ENCODE measurements around the gene TPCN1.
A peak's percentile ranks its signal among the peaks of the same experiment; 100 is the strongest.

Gene TPCN1

DNA sequence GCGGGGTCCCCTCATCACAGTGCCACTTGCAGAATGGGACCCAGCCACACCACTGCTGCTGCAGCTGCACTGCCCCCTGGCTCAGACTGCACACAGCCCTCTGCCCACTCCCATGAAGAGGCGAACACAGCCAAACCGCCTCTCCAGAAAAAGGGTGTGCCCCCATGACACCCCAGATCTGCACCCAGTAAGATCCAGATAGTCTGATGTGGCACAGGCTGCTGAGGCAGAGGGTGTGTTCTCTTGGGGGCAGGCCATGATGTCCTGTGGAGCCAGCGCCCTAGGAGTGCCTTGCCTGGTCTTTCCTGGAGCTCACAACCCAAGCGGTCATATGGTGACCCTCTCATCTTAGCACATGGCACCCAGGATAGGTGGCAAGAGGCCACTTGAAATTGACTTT is 69.2 kb downstream of the TPCN1 start:
- DNase-seq, result no peak

DNA sequence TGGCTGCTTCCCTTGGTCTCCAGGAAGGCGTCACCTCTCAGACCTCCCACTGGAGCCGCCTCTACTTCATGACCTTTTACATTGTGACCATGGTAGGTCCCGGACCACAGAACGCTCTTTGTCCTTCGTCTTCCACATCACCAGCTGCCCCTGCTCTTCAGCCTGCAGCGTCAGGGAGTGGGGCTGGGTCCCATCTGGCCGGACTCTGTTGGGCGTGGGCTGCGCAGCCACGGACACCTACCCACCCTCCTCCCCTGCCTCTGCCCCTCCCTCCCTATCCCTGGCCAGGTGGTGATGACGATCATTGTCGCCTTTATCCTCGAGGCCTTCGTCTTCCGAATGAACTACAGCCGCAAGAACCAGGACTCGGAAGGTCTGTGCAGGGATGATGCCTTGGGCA is 70.3 kb downstream of the TPCN1 start:
- DNase-seq, result no peak

DNA sequence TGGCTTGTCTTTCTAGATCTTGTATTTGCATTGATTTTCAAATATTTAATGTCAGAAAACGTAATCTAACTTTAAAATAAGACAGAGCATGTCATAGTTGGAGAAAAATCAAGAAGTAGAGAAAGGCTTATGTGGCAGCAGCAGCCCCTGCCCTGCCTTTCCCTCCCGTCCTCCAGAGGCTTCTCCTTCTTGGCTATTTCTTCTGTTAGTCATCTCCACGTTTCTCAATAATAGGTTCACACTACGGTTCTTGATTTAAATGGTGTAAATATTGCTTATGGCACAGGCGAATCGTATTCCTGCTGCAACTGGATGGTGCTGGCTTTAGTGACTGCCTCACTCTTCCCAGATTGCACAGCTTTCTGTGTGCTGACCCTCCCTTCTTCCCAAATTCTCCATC is 70.8 kb downstream of the TPCN1 start:
- no peak for DNase-seq

DNA sequence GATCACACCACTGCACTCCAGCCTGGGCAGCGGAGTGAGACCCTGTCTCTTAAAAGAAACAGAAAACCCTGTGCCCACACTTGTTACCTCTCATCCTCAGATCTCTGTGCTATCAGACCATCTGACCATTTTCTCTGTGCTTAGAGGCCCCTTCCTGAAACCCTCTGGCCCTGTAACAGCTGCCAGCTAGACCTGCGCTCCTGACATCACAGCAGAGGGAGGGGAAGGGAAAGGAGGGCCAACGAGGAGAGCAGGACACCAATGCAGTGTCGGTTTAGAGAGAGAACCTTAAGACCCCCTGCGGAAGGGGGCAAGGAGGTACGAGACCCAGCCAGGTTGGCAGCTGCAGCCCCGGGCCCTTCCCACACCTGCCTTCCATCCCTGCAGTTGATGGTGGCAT is 71.3 kb downstream of the TPCN1 start:
- no peak for DNase-seq

DNA sequence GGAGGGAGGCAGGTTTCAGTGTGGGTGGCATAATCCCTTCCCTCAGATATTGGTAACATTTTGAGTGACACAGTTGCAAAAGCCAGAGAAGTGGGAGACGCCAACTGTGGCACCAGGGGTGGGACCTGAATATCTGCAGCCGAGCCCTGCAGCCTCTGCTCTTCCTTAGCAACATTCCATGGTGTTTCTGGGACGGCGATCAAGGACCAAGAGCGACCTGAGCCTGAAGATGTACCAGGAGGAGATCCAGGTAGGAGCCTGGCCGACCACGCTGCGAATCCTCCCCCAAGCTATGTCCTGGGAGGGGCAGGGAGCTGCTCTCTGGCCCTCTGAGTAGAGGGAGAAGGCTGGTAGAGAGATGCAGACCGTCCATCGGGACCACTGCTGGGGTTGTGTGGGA is 71.8 kb downstream of the TPCN1 start:
- no peak for DNase-seq

DNA sequence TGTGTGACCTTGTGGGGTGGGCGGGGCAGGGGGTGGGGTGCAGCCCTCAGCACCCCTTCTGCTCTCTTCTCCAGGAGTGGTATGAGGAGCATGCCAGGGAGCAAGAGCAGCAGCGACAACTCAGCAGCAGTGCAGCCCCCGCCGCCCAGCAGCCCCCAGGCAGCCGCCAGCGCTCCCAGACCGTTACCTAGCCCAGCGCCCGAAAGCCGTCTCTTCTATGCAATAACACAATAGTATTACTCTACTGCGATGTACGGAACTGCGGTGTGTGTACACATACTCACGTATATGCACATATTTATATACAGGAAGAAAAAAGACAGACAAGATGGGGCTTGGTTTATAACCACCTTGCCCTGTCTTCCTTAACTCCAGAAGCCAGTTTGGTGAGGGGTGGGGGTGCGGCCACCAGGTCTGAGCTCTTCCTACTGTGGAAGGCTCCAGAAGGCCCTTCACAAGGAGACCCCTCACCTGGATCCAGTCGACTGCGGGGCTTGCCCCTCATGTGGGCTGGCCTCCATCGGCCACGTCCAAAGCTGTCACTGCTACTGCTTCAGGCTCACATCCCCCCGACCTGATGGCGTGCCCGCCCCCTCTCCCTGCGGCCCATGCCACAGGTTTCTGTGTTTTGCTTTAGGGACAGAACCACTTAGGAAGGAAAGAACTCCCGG is 74.8 kb downstream of the TPCN1 start:
- no peak for DNase-seq

DNA sequence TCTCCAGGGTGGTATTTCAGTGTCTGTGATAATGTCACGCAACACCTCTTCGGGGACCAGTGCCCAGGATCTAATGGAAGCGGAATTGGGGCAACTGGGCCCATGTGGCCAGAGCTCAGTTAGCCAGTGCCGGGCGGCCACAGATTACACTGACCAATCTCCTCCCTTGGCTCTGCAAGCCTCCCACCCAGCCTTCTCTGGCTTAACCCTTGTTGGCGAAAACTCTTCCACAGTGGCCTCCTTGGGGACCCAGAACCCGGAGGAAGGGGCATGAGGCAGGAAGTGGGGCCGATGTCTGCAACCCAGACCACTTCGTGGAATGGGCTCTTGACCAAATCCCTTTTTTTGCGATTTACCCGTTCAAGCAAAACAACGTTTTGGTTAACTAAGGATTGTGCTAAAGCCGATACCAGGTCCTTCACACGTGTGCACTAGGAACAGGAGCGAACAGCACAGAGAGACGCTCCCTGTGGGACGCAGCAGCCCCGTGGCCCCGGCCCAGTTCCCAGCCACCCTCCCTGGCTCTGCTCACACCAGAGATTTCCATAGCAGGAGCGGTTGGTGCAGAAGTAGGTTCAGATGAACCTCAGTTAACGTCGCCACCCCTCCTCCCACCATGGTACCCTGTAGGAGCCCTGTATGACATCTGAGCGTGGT is 75.4 kb downstream of the TPCN1 start:
- no peak for DNase-seq

DNA sequence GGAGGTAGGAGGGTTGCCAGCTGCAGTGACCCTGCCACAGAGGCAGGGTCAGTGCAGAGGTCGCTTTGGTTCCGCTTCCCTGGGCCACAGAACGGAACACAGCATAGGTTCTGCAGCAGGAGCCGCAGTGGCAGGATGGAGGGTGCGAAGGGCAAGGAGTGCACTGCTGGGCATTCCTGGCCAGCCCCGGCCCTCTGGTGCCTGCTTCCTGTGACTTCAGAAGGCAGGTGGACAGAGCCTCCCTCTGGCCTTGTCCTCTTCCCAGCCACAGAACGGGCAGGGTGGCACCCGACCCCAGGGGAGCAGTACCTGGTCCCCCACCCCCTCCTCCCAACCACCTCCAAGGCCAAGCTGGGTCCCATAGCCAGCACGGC is 75.9 kb downstream of the TPCN1 start:
- DNase-seq, result no peak

DNA sequence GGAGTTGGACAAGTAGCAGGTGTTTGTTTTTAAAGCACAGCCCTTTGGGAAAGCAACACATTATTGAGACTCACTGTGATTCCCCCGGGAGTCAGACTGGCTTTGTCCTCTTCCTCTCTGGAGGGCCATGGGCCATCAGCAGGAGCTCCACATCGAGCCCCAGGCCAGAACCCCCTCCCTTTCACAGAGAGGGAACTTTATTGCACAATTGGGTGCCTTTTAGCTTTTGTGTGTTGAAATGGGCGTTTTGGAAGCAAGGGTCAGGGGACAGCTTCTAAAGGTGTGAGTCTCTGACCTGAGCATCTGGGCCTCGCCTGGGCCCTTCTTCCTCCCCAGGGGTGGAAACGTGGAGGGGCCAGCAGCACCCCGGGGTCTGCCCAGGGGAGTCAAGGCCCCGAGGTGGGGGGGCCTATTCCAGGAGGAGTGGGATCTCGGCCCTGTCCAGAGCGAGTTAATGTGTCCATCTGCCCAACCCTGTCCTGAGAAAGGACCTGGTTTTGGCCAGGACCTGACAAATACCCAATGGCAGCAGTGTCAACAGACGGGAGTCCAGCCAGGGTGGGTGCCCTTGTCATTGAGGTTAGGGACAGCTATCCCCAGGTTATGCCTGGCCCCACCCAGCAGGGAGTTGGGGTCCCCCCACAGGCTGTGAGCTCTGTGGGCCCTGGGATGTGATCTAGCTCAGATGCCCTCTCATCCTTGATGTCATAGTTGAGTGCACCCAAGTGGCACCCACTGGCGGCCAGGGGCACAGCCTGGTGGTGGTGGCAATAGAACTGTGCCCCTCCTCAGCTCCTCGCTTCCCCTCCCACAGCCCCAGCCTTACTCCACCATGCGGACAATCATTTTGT is 76.6 kb downstream of the TPCN1 start:
- no peak for DNase-seq

DNA sequence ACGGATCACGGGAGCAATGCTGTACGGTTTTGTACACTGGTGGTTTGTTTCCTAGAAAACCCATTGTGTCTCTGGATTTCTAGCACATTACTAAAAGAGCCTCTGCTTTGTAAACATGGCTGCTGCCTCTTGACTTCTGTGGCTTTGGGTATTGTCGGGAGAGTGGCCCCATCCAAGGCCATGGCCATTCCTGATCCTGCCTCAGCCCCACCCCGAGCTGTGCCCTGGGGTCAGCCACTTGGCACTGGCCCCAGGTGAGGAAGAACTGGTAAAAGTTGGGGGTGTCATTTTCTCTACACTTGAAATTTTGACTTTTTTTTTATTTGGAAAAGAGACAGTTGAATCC is 77.2 kb downstream of the TPCN1 start:
- DNase-seq, result no peak

DNA sequence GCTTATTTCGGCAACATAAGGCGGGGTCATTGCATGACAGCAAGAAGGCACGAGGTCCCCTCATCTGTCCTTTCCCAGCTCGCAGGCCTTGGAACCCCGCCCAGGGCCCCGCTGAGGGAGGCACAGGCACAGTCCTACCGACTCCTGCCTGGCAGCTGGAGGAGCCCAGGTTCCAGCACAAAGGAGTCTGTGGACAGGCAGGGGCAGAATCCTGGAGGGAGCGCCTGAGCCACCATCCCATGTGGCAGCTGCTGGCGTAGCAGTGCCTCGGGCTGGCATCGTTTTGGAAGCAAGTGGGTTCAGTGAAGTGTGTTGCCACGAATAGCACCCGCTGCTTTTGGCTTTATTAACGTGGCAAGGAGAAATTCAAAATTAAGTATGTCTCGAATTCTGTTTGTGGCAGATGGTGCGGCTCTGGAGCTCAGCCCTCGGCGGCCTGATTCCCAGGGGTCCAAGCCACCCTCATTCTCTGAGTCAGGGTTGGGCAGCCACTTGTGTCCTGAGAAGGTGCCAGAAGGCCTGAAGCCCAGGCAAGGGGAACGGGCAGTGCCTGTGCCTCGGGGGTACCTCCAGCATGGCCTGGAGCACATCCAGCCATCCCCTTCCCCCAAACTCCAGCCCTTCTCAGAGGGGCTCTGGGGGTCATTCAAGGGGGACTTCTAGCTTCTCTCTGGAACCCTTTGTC is 77.7 kb downstream of the TPCN1 start:
- DNase-seq, result no peak

DNA sequence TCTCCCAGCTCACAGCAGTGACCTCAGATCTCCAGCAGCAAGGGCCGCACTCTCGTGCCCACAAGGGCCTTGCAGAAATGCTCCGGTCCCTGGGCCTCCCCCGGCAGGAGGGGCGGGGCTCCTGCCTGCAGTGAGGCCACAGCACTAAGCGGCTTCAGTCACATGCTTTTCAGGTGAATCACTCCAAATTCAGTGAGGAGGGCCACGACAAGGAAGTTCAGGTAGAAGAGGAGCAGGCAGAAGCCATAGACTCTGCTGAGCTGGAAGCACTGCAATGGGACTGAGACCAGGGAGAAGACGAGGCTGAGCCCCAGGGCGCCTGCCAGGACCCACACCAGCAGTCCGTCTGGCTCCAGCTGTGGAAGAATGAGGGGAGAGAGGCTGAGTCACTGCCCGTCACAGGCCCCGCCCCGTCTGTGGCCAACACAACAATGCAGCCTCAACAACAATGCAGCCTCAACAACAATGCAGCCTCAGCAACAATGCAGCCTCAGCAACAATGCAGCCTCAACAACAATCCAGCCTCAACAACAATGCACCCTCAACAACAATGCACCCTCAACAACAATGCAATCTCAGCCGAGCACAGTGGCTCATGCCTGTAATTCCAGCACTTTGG is 78.5 kb downstream of the TPCN1 start:
- DNase-seq, result no peak

DNA sequence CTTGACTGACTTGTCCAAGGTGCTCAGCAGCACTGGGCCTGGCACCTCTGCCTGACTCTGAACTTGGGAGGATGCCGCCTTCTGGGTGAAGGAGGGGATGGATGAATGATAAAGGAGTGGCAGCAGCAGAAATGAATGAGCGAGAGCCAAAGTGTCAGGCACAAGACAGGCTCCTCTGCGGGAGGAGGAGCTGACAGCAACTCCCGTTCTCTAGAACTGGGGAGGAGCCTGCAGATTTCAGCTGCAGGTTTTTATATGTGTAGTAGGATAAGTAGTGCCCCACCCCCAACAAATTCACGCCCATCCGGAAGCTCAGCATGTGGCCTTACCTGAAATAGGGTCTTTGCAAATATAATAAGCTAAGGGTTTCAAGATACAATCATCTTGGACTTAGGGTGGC is 80.5 kb downstream of the TPCN1 start:
- DNase-seq, result no peak

DNA sequence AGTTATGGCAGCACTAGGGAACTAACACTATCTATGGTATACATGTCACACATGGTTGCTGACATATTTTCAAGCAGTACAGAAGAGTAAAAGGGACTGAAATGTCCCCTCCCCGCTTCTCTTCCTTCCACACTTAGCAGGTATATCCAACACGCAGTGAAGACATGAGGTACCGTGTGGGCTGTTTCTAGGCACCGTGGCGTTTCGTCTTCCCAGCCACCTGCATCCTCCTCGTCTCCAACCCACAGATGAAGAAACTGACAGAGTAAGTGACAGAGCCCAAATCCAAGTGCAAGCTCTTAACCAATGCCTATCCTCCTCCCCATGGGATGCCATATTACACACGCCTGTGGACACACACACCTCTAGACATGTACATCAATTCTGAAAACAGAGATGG is 81.2 kb downstream of the TPCN1 start:
- DNase-seq, result no peak

DNA sequence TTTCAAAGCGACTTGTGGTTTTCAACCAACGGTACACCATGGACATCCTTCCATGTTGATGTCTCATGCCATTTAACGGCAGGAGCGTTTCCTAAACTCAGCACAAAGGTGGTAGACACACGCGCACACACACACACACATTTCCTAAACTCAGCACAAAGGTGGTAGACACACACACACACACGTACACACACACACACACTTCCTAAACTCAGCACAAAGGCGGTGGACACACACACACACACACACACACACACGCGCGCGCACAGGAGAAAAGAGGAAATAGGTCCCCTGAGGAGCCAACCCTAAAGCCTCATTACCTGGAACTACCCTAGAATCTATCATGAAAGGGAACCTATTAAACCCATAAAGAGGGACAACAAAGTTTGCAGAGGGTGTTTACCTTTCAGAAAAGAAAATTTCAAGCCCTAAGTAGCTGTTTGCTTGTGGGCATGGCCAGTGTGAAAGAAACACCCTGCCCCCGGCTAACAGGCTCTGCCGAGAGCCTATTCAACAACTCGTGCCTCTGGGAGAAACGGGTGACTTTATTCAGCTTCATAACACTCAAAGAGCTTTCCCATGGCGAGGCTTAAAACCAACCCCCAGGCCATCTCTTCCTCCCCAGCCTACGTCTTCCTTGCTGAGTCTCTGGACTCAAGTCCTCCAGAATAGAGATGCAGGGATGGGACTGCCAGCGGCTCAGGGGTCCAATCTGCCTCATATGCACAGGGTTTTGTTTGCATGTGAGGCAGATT is 81.8 kb downstream of the TPCN1 start:
- peak; percentile 20 for DNase-seq

DNA sequence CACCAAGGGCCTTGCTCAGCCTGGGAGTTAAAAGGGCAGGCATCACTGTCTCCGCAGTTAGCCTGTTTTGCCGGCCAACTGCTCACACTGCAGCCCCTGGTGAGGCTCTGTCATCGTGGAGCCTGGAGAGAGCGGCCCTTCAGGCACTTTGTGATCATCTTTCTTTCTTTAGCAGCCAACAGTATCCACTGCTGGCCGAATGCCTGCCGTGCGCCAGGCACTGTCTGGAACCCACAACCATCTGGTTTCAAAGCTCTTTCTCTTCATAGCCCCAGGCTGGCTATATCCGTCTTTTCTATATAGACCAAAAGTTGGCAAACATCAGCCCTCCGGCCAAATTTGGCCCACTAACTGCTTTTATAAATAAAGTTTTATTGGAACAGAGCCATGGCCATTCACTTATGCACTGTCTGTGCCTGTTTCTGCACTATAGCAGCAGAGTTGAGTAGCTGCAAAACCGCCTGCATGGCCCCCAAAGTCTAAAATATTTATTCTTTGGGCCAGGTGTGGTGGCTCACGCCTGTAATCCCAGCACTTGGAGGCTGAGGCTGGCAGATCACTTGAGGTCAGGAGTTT is 84.1 kb downstream of the TPCN1 start:
- no peak for DNase-seq

DNA sequence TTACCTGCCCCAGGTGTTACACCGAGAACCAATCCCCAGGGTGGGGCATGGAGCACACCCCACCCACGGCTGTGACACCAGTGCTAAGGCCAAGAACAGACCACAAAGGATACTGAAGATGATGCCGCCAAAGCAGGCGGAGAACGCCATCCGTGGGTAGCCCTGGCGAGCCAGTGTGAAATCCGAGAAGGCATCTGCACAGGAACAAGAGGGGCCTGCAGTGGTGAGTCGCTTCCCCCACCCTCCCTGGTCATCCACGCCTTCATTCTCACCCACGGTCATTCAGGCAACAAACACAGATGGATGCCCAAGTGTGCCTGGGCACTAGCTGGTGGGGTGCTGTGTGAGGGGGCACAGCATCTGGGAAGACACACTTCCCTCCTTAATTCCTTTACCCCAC is 85.1 kb downstream of the TPCN1 start:
- DNase-seq, result no peak

DNA sequence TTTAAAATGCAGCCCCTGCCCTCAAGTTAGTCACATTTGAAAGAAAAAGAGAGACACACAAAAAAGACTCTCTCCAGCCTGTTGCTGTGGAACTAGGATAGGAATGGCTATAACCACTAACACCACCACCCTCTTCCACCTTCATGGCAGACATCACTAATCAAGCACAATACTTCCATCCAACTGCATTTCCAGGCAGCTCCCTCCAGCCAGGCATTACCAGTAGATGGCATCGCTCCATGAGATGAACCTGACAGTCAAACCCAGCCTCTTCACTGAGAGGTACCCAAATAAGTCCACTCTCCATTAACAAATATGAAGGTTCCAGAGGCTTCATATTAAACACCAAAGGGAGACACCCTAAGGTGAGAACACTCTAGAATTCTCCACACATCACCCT is 89.2 kb downstream of the TPCN1 start:
- no peak for DNase-seq

DNA sequence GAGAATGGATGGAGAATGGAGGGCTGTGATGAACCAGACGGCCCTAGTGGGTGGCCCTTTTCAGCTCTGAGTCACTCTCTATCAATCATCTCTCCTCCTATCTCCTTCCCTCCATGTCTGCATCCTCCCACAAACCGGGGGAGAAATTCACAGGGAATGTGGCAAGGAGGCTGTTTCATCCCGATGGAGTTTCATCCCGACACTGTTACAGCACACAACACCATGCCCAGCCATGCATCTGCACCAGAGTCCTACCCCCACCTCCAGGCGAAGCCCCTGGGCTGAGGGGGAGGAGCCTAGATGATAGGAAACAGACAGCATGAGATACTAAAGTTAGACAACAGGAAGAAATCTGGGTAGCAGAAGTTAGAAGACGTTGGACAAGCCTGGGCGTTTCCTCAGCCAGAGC is 92.9 kb downstream of the TPCN1 start:
- DNase-seq, result no peak

DNA sequence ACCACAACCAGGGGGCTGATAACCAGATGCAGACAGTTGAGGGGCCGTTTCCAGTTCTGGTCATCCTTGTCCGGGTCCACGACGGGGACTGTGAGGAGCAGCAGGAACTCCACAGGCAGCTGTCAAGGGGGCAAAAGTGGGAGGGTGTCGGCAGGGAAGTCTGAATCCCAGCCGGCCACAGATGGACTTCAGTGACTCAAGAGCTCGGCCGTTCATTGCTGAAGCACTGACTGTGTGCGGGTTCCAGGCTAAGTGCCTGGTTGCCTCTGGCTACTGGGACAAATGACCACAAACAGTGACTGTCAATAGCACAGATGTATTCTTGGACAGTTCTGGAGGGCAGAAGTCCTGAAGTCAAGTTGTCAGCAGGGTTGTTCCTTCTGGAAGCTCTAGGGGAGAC is 94.1 kb downstream of the TPCN1 start:
- DNase-seq, result no peak

DNA sequence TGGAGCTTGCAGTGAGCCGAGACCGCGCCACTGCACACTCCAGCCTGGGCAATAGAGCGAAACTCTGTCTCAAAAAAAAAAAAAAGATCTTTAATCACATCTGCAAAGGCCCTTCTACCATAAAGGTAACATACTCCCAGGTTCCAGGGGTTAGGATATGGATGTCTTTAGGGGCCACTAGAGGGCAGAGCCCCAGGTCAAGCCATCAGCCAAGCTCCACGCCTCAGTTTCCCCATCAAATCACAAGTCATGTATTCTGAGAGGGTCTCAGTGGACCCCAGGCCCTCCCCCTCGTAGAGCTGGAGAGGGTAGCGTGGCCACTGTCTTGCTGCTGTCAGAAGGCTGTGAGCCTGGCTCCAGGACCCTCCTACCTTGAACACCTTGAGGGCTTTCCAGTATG is 94.9 kb downstream of the TPCN1 start:
- no peak for DNase-seq

DNA sequence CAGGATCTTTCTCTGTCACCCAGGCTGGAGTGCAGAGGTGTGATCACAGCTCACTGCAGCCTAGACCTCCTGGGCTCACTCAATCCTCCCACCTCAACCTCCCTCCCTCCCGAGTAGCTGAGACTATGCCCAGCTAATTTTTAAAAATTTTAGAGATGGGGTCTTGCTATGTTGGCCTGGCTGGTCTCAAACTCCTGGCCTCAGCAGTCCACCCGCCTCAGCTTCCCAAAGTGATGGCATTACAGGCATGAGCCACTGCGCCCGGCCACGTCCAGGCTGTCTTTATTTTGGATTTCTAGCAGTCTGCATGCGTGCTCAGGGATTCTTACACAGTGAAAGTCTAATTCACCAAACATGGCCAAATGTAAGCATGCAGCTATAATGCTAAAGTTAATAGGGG is 95.9 kb downstream of the TPCN1 start:
- no peak for DNase-seq
